A549 (cell line): ENCODE measurements around the gene PSD.

ENCODE experiments used
- CBX2 ChIP-seq: fragments of 200-600 bp; sonication (generic); IDR thresholded peaks from 2 replicates; pipeline ENCODE4 v1.6.1; 2016; ENCODE audit warnings: low read depth, mild to moderate bottlenecking, borderline replicate concordance
- FOSL2 ChIP-seq, 2 experiments: fragments of 450-650 bp in 1 of 2; fragments of >200 bp in 1 of 2; sonication (Bioruptor Twin) in 1 of 2; formaldehyde crosslinking; IDR thresholded peaks; 2 replicates each; pipeline versions ENCODE4 v1.5.0 to v1.6.1; 2016 to 2020; ENCODE audit warnings: mild to moderate bottlenecking in 1 of 2, moderate library complexity in 1 of 2
- HDAC2 ChIP-seq: fragments of 200-600 bp; sonication (generic); IDR thresholded peaks from 2 replicates; pipeline ENCODE4 v1.6.1; 2016
- HOXA7 ChIP-seq: fragments of 250-450 bp; sonication (Bioruptor Pico); IDR thresholded peaks from 2 replicates; pipeline ENCODE4 v1.5.0; 2020; ENCODE audit warnings: mild to moderate bottlenecking, moderate library complexity
- RAD21 ChIP-seq, 2 experiments: fragments of >200 bp in 1 of 2; sonication (Bioruptor Twin) in 1 of 2; formaldehyde crosslinking in 1 of 2; IDR thresholded peaks in 1 of 2; conservative IDR thresholded peaks in 1 of 2; 2 replicates in 1 of 2; 3 replicates in 1 of 2; pipeline ENCODE4 v1.6.1; 2012 to 2018; ENCODE audit warnings: inconsistent platforms in 1 of 2
- RCOR1 ChIP-seq: fragments of 150-350 bp; IDR thresholded peaks from 2 replicates; pipeline ENCODE4 v1.6.1; 2014; ENCODE audit warnings: antibody characterized with exemption, low read length, low read depth
- SMC3 ChIP-seq: fragments of >200 bp; sonication (Bioruptor Twin); formaldehyde crosslinking; IDR thresholded peaks from 3 replicates; pipeline ENCODE4 v1.6.1; 2018; ENCODE audit warnings: inconsistent platforms
- TF ChIP-seq, protein P1 (sequence below): fragments of >200 bp; sonication (Bioruptor Twin); formaldehyde crosslinking; IDR thresholded peaks from 3 replicates; pipeline ENCODE4 v1.5.1; 2016
- TF ChIP-seq, protein P2 (sequence below): IDR thresholded peaks from 2 replicates; pipeline ENCODE4 v1.6.1; 2012
- TF ChIP-seq, protein P3 (sequence below): fragments of 200-600 bp; sonication (generic); IDR thresholded peaks from 2 replicates; pipeline ENCODE4 v1.6.1; 2016; ENCODE audit warnings: antibody characterized with exemption, mild to moderate bottlenecking, moderate library complexity

DNA sequence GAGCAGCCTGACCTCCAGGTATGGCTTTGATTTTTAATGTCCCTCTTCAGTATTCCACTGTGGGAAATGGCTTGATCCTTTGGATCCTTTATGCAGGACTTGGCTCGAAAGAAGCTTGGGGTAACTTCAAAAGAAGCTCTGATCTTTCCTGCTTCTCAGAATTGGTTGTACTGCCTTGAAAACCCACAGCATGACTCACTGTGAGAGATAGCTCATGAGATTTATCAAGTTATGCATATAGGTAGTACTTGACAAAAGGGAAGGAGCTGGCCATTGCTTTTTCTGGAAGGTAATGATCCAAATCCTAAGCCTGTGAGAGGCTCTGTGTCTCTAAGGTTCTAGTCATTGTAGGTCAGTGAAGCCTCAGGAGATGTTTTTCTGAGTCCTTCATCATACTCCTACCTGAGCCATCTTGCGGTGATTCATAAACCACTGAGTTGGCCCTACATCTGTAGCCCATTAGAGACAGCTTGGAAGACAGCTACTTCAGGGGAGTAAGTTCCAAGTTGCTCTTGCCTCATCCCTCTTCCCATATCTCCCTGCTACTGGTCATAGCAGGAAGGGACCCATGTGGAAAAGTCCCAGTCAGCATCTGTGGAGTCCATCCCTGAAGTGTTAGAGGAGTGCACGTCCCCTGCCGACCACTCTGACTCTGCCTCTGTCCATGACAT, 59.7 kb downstream of the PSD start:
- no peak for TF ChIP-seq RCOR1
- no peak for TF ChIP-seq RAD21 (conservative IDR thresholded peaks at IDR 0.05 in 1 of 2, IDR thresholded peaks at IDR 0.05 in 1 of 2)
- no peak for TF ChIP-seq HDAC2
- TF ChIP-seq, protein P1, sequence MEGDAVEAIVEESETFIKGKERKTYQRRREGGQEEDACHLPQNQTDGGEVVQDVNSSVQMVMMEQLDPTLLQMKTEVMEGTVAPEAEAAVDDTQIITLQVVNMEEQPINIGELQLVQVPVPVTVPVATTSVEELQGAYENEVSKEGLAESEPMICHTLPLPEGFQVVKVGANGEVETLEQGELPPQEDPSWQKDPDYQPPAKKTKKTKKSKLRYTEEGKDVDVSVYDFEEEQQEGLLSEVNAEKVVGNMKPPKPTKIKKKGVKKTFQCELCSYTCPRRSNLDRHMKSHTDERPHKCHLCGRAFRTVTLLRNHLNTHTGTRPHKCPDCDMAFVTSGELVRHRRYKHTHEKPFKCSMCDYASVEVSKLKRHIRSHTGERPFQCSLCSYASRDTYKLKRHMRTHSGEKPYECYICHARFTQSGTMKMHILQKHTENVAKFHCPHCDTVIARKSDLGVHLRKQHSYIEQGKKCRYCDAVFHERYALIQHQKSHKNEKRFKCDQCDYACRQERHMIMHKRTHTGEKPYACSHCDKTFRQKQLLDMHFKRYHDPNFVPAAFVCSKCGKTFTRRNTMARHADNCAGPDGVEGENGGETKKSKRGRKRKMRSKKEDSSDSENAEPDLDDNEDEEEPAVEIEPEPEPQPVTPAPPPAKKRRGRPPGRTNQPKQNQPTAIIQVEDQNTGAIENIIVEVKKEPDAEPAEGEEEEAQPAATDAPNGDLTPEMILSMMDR: no peak
- TF ChIP-seq, protein P2, sequence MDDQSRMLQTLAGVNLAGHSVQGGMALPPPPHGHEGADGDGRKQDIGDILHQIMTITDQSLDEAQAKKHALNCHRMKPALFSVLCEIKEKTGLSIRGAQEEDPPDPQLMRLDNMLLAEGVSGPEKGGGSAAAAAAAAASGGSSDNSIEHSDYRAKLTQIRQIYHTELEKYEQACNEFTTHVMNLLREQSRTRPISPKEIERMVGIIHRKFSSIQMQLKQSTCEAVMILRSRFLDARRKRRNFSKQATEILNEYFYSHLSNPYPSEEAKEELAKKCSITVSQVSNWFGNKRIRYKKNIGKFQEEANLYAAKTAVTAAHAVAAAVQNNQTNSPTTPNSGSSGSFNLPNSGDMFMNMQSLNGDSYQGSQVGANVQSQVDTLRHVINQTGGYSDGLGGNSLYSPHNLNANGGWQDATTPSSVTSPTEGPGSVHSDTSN: no peak
- TF ChIP-seq CBX2: no peak
- no peak for TF ChIP-seq SMC3
- TF ChIP-seq HOXA7: no peak
- TF ChIP-seq, protein P3, sequence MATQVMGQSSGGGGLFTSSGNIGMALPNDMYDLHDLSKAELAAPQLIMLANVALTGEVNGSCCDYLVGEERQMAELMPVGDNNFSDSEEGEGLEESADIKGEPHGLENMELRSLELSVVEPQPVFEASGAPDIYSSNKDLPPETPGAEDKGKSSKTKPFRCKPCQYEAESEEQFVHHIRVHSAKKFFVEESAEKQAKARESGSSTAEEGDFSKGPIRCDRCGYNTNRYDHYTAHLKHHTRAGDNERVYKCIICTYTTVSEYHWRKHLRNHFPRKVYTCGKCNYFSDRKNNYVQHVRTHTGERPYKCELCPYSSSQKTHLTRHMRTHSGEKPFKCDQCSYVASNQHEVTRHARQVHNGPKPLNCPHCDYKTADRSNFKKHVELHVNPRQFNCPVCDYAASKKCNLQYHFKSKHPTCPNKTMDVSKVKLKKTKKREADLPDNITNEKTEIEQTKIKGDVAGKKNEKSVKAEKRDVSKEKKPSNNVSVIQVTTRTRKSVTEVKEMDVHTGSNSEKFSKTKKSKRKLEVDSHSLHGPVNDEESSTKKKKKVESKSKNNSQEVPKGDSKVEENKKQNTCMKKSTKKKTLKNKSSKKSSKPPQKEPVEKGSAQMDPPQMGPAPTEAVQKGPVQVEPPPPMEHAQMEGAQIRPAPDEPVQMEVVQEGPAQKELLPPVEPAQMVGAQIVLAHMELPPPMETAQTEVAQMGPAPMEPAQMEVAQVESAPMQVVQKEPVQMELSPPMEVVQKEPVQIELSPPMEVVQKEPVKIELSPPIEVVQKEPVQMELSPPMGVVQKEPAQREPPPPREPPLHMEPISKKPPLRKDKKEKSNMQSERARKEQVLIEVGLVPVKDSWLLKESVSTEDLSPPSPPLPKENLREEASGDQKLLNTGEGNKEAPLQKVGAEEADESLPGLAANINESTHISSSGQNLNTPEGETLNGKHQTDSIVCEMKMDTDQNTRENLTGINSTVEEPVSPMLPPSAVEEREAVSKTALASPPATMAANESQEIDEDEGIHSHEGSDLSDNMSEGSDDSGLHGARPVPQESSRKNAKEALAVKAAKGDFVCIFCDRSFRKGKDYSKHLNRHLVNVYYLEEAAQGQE: no peak
- no peak for TF ChIP-seq FOSL2 (IDR thresholded peaks at IDR 0.05)
- no peak for TF ChIP-seq FOSL2 (CRISPR knock-in tag; IDR thresholded peaks at IDR 0.05)
